GM12878 (cell line): ENCODE results near the gene COL5A3. TPM values are rescaled to one million over a fixed set of nuclear protein-coding genes. Genes with fewer than 3 reads are reported as not detected.

Experiments
- ATAC-seq: fragments of 200-7000 bp; cut with Tn5 transposase; 3 replicates; pipeline ENCODE4 v1.9.1; 2020; ENCODE audit warnings: mild to moderate bottlenecking, moderate library complexity
- BruUV-seq: library from RNA; stranded (reverse); fragments of 400-500 nt; replicated peaks from 2 replicates; lab custom pipeline; 2021; lab: Mats Ljungman, UMichigan
- CTCF ChIA-PET: fragments of 300-600 bp; sonication (Branson Sonifier 250); formaldehyde crosslinking; extraction: SDS; loops from one replicate; lab custom pipeline; 2021; ENCODE audit warnings: inconsistent platforms; lab: Yijun Ruan, JAX
- POLR2A ChIA-PET: fragments of 350-600 bp; formaldehyde crosslinking; extraction: SDS; loops from one replicate; lab custom pipeline; 2021; ENCODE audit warnings: inconsistent platforms; lab: Charles Lee
- RAD21 ChIA-PET: fragments of 300-600 bp; sonication (Branson Sonifier 250); formaldehyde crosslinking; loops from one replicate; lab custom pipeline; 2023; ENCODE audit warnings: antibody characterized with exemption; ENCODE audit not compliant: unreplicated experiment; lab: Charles Lee
- SMC1A ChIA-PET: fragments of 300-600 bp; sonication (Branson Sonifier 250); formaldehyde crosslinking; loops from one replicate; lab custom pipeline; 2023; ENCODE audit not compliant: unreplicated experiment, uncharacterized antibody; lab: Charles Lee
- DNase-seq: peaks from one replicate; pipeline ENCODE4 v3.0.0-alpha.2; 2011; ENCODE audit warnings: low read depth, low spot score
- FAIRE-seq: peaks from 3 replicates; lab custom pipeline; 2011; peaks lifted over from hg19 to GRCh38; lab: Jason Lieb, UNC
- H2AFZ ChIP-seq: 2 replicates; pipeline ENCODE4 v1.6.0; 2011; ENCODE audit warnings: low read depth, low read length, control low read depth; ENCODE audit not compliant: control insufficient read depth
- H3K27ac ChIP-seq: 2 replicates; pipeline ENCODE4 v1.5.1; 2011; ENCODE audit warnings: control low read depth; ENCODE audit not compliant: control insufficient read depth, insufficient read depth
- H3K27me3 ChIP-seq, 2 experiments: replicated peaks in 1 of 2; 2 replicates each; pipeline versions ENCODE4 v1.6.0 to v1.6.1; 2011; ENCODE audit warnings: low read length in 1 of 2; ENCODE audit not compliant: control insufficient read depth in 2 of 2, insufficient read depth in 2 of 2
- H3K36me3 ChIP-seq, 2 experiments: 2 replicates each; pipeline ENCODE4 v1.5.1; 2011; ENCODE audit warnings: low read length in 1 of 2; ENCODE audit not compliant: control insufficient read depth in 2 of 2, insufficient read depth in 2 of 2
- H3K4me1 ChIP-seq: 2 replicates; pipeline ENCODE4 v1.6.1; 2011; ENCODE audit warnings: mild to moderate bottlenecking, low read length, moderate library complexity, mixed read lengths; ENCODE audit not compliant: control insufficient read depth, insufficient read depth
- H3K4me2 ChIP-seq: 2 replicates; pipeline ENCODE4 v1.6.0; 2011; ENCODE audit warnings: control low read depth; ENCODE audit not compliant: control insufficient read depth, insufficient read depth
- H3K4me3 ChIP-seq: fragments of 200-600 bp; sonication (generic); 2 replicates; pipeline ENCODE4 v1.5.1; 2016
- H3K79me2 ChIP-seq: 2 replicates; pipeline ENCODE4 v1.6.0; 2011; ENCODE audit warnings: low read length; ENCODE audit not compliant: control insufficient read depth, insufficient read depth
- H3K9ac ChIP-seq: 2 replicates; pipeline ENCODE4 v1.8.0; 2011; ENCODE audit warnings: low read length, control low read depth, mixed read lengths; ENCODE audit not compliant: control insufficient read depth, insufficient read depth
- H3K9me3 ChIP-seq: replicated peaks from 3 replicates; pipeline ENCODE4 v1.5.1; 2011; ENCODE audit warnings: mild to moderate bottlenecking, low read length; ENCODE audit not compliant: control insufficient read depth, insufficient read depth
- H4K20me1 ChIP-seq: 2 replicates; pipeline ENCODE4 v1.6.0; 2011; ENCODE audit not compliant: control insufficient read depth, insufficient read depth
- BMI1 ChIP-seq: fragments of 450-650 bp; IDR thresholded peaks from 2 replicates; pipeline ENCODE4 v1.6.1; 2016; ENCODE audit warnings: mild to moderate bottlenecking, moderate library complexity, borderline replicate concordance
- CBX5 ChIP-seq: sonication (generic); IDR thresholded peaks from 2 replicates; pipeline ENCODE4 v1.6.1; 2016; ENCODE audit warnings: low read depth, moderate library complexity, mild to moderate bottlenecking, inconsistent platforms
- IKZF1 ChIP-seq: fragments of 450-650 bp; conservative IDR thresholded peaks from 2 replicates; pipeline ENCODE4 v1.6.1; 2017; ENCODE audit warnings: antibody characterized with exemption, mild to moderate bottlenecking
- IRF3 ChIP-seq: fragments of 450-650 bp; IDR thresholded peaks from 2 replicates; pipeline ENCODE4 v1.6.1; 2014; ENCODE audit warnings: mild to moderate bottlenecking
- LARP7 ChIP-seq: fragments of 450-650 bp; IDR thresholded peaks from 2 replicates; pipeline ENCODE4 v1.6.1; 2017; ENCODE audit warnings: mild to moderate bottlenecking
- NFXL1 ChIP-seq: fragments of 450-650 bp; IDR thresholded peaks from 2 replicates; pipeline ENCODE4 v1.6.1; 2017; ENCODE audit warnings: antibody characterized with exemption, mild to moderate bottlenecking, borderline replicate concordance
- NR2F1 ChIP-seq: fragments of 450-650 bp; conservative IDR thresholded peaks from 2 replicates; pipeline ENCODE4 v1.6.1; 2017; ENCODE audit warnings: mild to moderate bottlenecking
- POLR2AphosphoS5 ChIP-seq: IDR thresholded peaks from 2 replicates; pipeline ENCODE4 v1.6.1; 2011; ENCODE audit warnings: mild to moderate bottlenecking, low read length, inconsistent platforms
- RAD21 ChIP-seq: IDR thresholded peaks from 2 replicates; pipeline ENCODE4 v1.6.1; 2011; ENCODE audit warnings: mild to moderate bottlenecking, low read depth, low read length, moderate library complexity; ENCODE audit not compliant: insufficient read depth
- SKIL ChIP-seq: fragments of 450-650 bp; IDR thresholded peaks from 2 replicates; pipeline ENCODE4 v1.6.1; 2017; ENCODE audit warnings: mild to moderate bottlenecking, low read depth, inconsistent platforms; ENCODE audit not compliant: poor library complexity, severe bottlenecking
- USF1 ChIP-seq: IDR thresholded peaks from 2 replicates; pipeline ENCODE4 v1.6.1; 2011; ENCODE audit warnings: borderline replicate concordance, low read depth, mild to moderate bottlenecking, moderate library complexity, mixed read lengths, low read length; ENCODE audit not compliant: insufficient read depth; ENCODE audit errors: extremely low read length
- USF2 ChIP-seq: IDR thresholded peaks from 2 replicates; pipeline ENCODE4 v1.6.1; 2011; ENCODE audit warnings: low read depth, low read length, improper control_type of control experiment, borderline replicate concordance
- WGBS: methylation state at CpG from one replicate; pipeline ENCODE4 v1.1.6; 2016; ENCODE audit warnings: low lambda C conversion rate; ENCODE audit not compliant: insufficient replicate concordance, insufficient coverage; ENCODE audit errors: missing lambda C conversion rate; 5-methylcytosine and 5-hydroxymethylcytosine counted together
- in situ Hi-C: fragments of 300-500 bp; cut with MboI; formaldehyde crosslinking; loops from 9 replicates; pipeline ENCODE4 v1.14.3; 2018; ENCODE audit warnings: mixed read lengths
- intact Hi-C: fragments of 100-400 bp; cut with micrococcal nuclease; formaldehyde crosslinking; loops from one replicate; pipeline ENCODE4 v1.14.2; 2022; ENCODE audit not compliant: unreplicated experiment
- polyA plus RNA-seq, 11 experiments: library from polyadenylated mRNA; depleted of rRNA in 4 of 11; unstranded in 6 of 11; stranded (reverse) in 5 of 11; fragments of >200 nt; fragmentation: Nextera tagmentation in 4 of 11; fragmentation: Illumina TruSeq in 1 of 11; extraction: Ambion mirVana in 4 of 11; extraction: Trizol in 1 of 11; gene quantifications; 1 replicate in 1 of 11; 2 replicates in 10 of 11; pipeline versions ENCODE4 v1.2.1 to v1.2.3, GENCODE V29; 2011 to 2016; ENCODE audit warnings: inconsistent platforms in 2 of 11, missing spikeins in 2 of 11, low read depth in 1 of 11
- total RNA-seq, 4 experiments: library from RNA; depleted of rRNA in 3 of 4; stranded (reverse); fragments of >200 nt in 3 of 4; fragmentation: Illumina TruSeq in 1 of 4; extraction: Trizol in 1 of 4; gene quantifications; 2 replicates each; pipeline versions ENCODE4 v1.2.1 to v1.2.3, GENCODE V29; 2013 to 2021
- TF ChIP-seq, protein P1 (sequence below): IDR thresholded peaks from 2 replicates; pipeline ENCODE4 v1.6.1; 2012; ENCODE audit warnings: low read depth, low read length, improper control_type of control experiment
- TF ChIP-seq, protein P2 (sequence below): IDR thresholded peaks from 2 replicates; pipeline ENCODE4 v1.6.1; 2012; ENCODE audit warnings: mild to moderate bottlenecking, low read depth, low read length

Gene COL5A3
- total and polyA plus RNA-seq, 10 of the 15 experiments (the other 5 are each of a cell fraction or from before 2014, with no cell fraction given) = under 0.01 to 8.3 (median 0.10) TPM; not detected in 2

- ChIA-PET POLR2A (no interaction called here), CTCF (interaction anchor here (1.8 kb wide), 1 partner anchor 9 kb away, joined by 4 read pairs; no protein-coding TSS in a partner anchor), RAD21 (no interaction called here), SMC1A (no interaction called here)
- Histone ChIP-seq H3K27me3 (no peaks in the 10 kb centered on the region; a peak in 1 of 4 replicates), H3K79me2 (no peaks in the 10 kb centered on the region), H3K36me3 (no peaks in the 10 kb centered on the region), H4K20me1 (no peaks in the 10 kb centered on the region), H3K4me1 (no peaks in the 10 kb centered on the region), H3K9me3 (no peaks in the 10 kb centered on the region), H3K27ac (no peak overlapping the region), H3K9ac (no peak overlapping the region), H2AFZ (no peak overlapping the region), H3K4me2 (no peak overlapping the region), H3K4me3 (no peak overlapping the region)
- ATAC-seq (no peak), DNase-seq (no peak), FAIRE-seq (no peak)
- 33% methylated on average over 5 of the region's 5 CpGs for WGBS
- in situ Hi-C loops (no loop called here), intact Hi-C loops (no loop called here)
- no TSS peak for BruUV-seq
- no peak for TF ChIP-seq LARP7
- no peak for TF ChIP-seq NR2F1
- TF ChIP-seq, protein P1, sequence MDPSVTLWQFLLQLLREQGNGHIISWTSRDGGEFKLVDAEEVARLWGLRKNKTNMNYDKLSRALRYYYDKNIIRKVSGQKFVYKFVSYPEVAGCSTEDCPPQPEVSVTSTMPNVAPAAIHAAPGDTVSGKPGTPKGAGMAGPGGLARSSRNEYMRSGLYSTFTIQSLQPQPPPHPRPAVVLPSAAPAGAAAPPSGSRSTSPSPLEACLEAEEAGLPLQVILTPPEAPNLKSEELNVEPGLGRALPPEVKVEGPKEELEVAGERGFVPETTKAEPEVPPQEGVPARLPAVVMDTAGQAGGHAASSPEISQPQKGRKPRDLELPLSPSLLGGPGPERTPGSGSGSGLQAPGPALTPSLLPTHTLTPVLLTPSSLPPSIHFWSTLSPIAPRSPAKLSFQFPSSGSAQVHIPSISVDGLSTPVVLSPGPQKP = no peak
- TF ChIP-seq IRF3 = no peak
- no peak for TF ChIP-seq USF2
- TF ChIP-seq POLR2AphosphoS5 = no peak
- TF ChIP-seq NFXL1 = no peak
- TF ChIP-seq RAD21 = no peak
- TF ChIP-seq USF1 = no peak
- no peak for TF ChIP-seq BMI1
- no peak for TF ChIP-seq CBX5
- no peak for TF ChIP-seq SKIL
- TF ChIP-seq, protein P2, sequence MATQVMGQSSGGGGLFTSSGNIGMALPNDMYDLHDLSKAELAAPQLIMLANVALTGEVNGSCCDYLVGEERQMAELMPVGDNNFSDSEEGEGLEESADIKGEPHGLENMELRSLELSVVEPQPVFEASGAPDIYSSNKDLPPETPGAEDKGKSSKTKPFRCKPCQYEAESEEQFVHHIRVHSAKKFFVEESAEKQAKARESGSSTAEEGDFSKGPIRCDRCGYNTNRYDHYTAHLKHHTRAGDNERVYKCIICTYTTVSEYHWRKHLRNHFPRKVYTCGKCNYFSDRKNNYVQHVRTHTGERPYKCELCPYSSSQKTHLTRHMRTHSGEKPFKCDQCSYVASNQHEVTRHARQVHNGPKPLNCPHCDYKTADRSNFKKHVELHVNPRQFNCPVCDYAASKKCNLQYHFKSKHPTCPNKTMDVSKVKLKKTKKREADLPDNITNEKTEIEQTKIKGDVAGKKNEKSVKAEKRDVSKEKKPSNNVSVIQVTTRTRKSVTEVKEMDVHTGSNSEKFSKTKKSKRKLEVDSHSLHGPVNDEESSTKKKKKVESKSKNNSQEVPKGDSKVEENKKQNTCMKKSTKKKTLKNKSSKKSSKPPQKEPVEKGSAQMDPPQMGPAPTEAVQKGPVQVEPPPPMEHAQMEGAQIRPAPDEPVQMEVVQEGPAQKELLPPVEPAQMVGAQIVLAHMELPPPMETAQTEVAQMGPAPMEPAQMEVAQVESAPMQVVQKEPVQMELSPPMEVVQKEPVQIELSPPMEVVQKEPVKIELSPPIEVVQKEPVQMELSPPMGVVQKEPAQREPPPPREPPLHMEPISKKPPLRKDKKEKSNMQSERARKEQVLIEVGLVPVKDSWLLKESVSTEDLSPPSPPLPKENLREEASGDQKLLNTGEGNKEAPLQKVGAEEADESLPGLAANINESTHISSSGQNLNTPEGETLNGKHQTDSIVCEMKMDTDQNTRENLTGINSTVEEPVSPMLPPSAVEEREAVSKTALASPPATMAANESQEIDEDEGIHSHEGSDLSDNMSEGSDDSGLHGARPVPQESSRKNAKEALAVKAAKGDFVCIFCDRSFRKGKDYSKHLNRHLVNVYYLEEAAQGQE = no peak
- TF ChIP-seq IKZF1 = no peak
Measured at GRCh38 chr19:10036601-10037071, 26.3 kb upstream of the COL5A3 start.
